Endothelial cell (in vitro differentiated cells): Measurements from ENCODE around the gene RAB11A. TPM values are rescaled to one million over a fixed set of nuclear protein-coding genes. Genes with fewer than 3 reads are reported as not detected.

ENCODE experiments used
- DNase-seq: peaks from one replicate; pipeline ENCODE4 v3.0.0; 2021; ENCODE audit warnings: low spot score
- H3K27ac Mint-ChIP-seq: one replicate; pipeline ENCODE4 v1.8.0; 2021; ENCODE audit warnings: mixed read lengths, inconsistent platforms; ENCODE audit not compliant: unreplicated experiment
- H3K27me3 Mint-ChIP-seq: one replicate; pipeline ENCODE4 v1.8.0; 2021; ENCODE audit warnings: mild to moderate bottlenecking, moderate library complexity, mixed read lengths, inconsistent platforms; ENCODE audit not compliant: unreplicated experiment
- H3K36me3 Mint-ChIP-seq: one replicate; pipeline ENCODE4 v1.8.0; 2021; ENCODE audit warnings: mild to moderate bottlenecking, low read depth, mixed read lengths, inconsistent platforms; ENCODE audit not compliant: unreplicated experiment
- H3K4me1 Mint-ChIP-seq: one replicate; pipeline ENCODE4 v1.8.0; 2021; ENCODE audit warnings: mild to moderate bottlenecking, mixed read lengths, inconsistent platforms; ENCODE audit not compliant: unreplicated experiment
- H3K4me3 Mint-ChIP-seq: one replicate; pipeline ENCODE4 v1.8.0; 2021; ENCODE audit warnings: mild to moderate bottlenecking, mixed read lengths, inconsistent platforms; ENCODE audit not compliant: unreplicated experiment
- H3K9me3 Mint-ChIP-seq: one replicate; pipeline ENCODE4 v1.8.0; 2021; ENCODE audit warnings: mixed read lengths, inconsistent platforms; ENCODE audit not compliant: unreplicated experiment
- CTCF ChIP-seq: fragments of 200-600 bp; sonication (generic); IDR thresholded peaks from one replicate; pipeline ENCODE4 v1.5.0; 2021; ENCODE audit warnings: antibody characterized with exemption; ENCODE audit not compliant: unreplicated experiment
- total RNA-seq: library from RNA; stranded (reverse); fragmentation: NEBNext Ultra II Directional; extraction: Animal tissue kit (Norgen Biotek cat#: 25700); gene quantifications from one replicate; pipeline ENCODE4 v1.2.1, GENCODE V29; 2021; ENCODE audit not compliant: unreplicated experiment

Gene RAB11A
- total RNA-seq, 1 donor from 2014 or later = 482 TPM

- no peak for TF ChIP-seq CTCF
- Mint-ChIP-seq H3K27ac (no peak overlapping the region), H3K27me3 (peaks cover 11% of the 10 kb centered on the region), H3K4me1 (no peaks in the 10 kb centered on the region), H3K9me3 (no peaks in the 10 kb centered on the region), H3K36me3 (peaks cover 17% of the 10 kb centered on the region), H3K4me3 (no peak overlapping the region)
- DNase-seq = no peak
Observed at GRCh38 chr15:65914981-65915925, 46.0 kb downstream of the RAB11A start.

- no peaks in the 10 kb centered on the region for H3K9me3 Mint-ChIP-seq
- H3K4me1 Mint-ChIP-seq = no peaks in the 10 kb centered on the region
- no peak for DNase-seq
- H3K4me3 Mint-ChIP-seq = no peak overlapping the region
- peaks cover 13% of the 10 kb centered on the region for H3K36me3 Mint-ChIP-seq
- peaks cover 9% of the 10 kb centered on the region for H3K27me3 Mint-ChIP-seq
- TF ChIP-seq CTCF = no peak
- no peak overlapping the region for H3K27ac Mint-ChIP-seq
Observed at GRCh38 chr15:65916041-65916663, 46.9 kb downstream of the RAB11A start.

- H3K27me3 Mint-ChIP-seq = peaks cover 8% of the 10 kb centered on the region
- H3K36me3 Mint-ChIP-seq = peaks cover 10% of the 10 kb centered on the region
- no peaks in the 10 kb centered on the region for H3K9me3 Mint-ChIP-seq
- no peak overlapping the region for H3K27ac Mint-ChIP-seq
- H3K4me3 Mint-ChIP-seq = no peak overlapping the region
- H3K4me1 Mint-ChIP-seq = no peaks in the 10 kb centered on the region
- no peak for TF ChIP-seq CTCF
- peak; percentile 68 for DNase-seq
Observed at GRCh38 chr15:65916664-65917406, 47.5 kb downstream of the RAB11A start.

- no peak for DNase-seq
Observed at GRCh38 chr15:65917407-65917756, 48.1 kb downstream of the RAB11A start.

More at GRCh38 chr15:65917407-65917756, 48.1 kb downstream of the RAB11A start:
- no peaks in the 10 kb centered on the region for H3K4me1 Mint-ChIP-seq
- peaks cover 4% of the 10 kb centered on the region for H3K27me3 Mint-ChIP-seq
- H3K27ac Mint-ChIP-seq = no peak overlapping the region
- peaks cover 9% of the 10 kb centered on the region for H3K36me3 Mint-ChIP-seq
- peak overlapping the region; percentile 51 for H3K4me3 Mint-ChIP-seq
- no peak for TF ChIP-seq CTCF
- no peaks in the 10 kb centered on the region for H3K9me3 Mint-ChIP-seq
